Smooth muscle cell (in vitro differentiated cells): ENCODE results near the gene FGF1. TPM values are rescaled to one million over a fixed set of nuclear protein-coding genes. Genes with fewer than 3 reads are reported as not detected.
A peak's percentile ranks its signal among the peaks of the same experiment; 100 is the strongest.

ENCODE experiments used
- DNase-seq: peaks from one replicate; lab custom pipeline; 2025; ENCODE audit not compliant: unreplicated experiment; lab: John Stamatoyannopoulos, UW
- H2AFZ ChIP-seq: fragments of 200-600 bp; sonication (generic); 2 replicates; pipeline ENCODE4 v1.6.0; 2016; ENCODE audit warnings: antibody characterized with exemption, low read depth, mild to moderate bottlenecking
- H3F3A ChIP-seq: fragments of 200-600 bp; sonication (generic); 2 replicates; pipeline ENCODE4 v1.6.0; 2017; ENCODE audit warnings: antibody characterized with exemption, low read depth
- H3K27ac ChIP-seq: fragments of 200-600 bp; sonication (generic); 2 replicates; pipeline ENCODE4 v1.5.1; 2016; ENCODE audit warnings: low read depth, mild to moderate bottlenecking
- H3K27me3 ChIP-seq: fragments of 200-600 bp; sonication (generic); 2 replicates; pipeline ENCODE4 v1.6.1; 2016; ENCODE audit warnings: low read depth, mild to moderate bottlenecking
- H3K36me3 ChIP-seq: fragments of 200-600 bp; sonication (generic); 2 replicates; pipeline ENCODE4 v1.5.1; 2016; ENCODE audit warnings: low read depth
- H3K4me1 ChIP-seq: fragments of 200-600 bp; sonication (generic); 2 replicates; pipeline ENCODE4 v1.5.1; 2016; ENCODE audit warnings: low read depth
- H3K4me2 ChIP-seq: fragments of 200-600 bp; sonication (generic); 2 replicates; pipeline ENCODE4 v1.6.0; 2016; ENCODE audit warnings: mild to moderate bottlenecking
- H3K4me3 ChIP-seq: fragments of 200-600 bp; sonication (generic); 2 replicates; pipeline ENCODE4 v1.5.1; 2016; ENCODE audit warnings: mild to moderate bottlenecking
- H3K79me2 ChIP-seq: fragments of 200-600 bp; sonication (generic); 2 replicates; pipeline ENCODE4 v1.6.0; 2016; ENCODE audit warnings: low read depth, mild to moderate bottlenecking
- H3K9ac ChIP-seq: fragments of 200-600 bp; sonication (generic); 2 replicates; pipeline ENCODE4 v1.6.0; 2016; ENCODE audit warnings: low read depth
- H3K9me3 ChIP-seq: fragments of 200-600 bp; sonication (generic); replicated peaks from 2 replicates; pipeline ENCODE4 v1.5.1; 2016; ENCODE audit warnings: low read depth
- H4K20me1 ChIP-seq: fragments of 200-600 bp; sonication (generic); 2 replicates; pipeline ENCODE4 v1.6.0; 2016; ENCODE audit warnings: low read depth
- CTCF ChIP-seq: fragments of 200-600 bp; sonication (generic); IDR thresholded peaks from 2 replicates; pipeline ENCODE4 v1.5.1; 2017; ENCODE audit warnings: borderline replicate concordance, mild to moderate bottlenecking, antibody characterized with exemption; ENCODE audit not compliant: insufficient read depth, poor library complexity, severe bottlenecking
- WGBS: methylation state at CpG from one replicate; pipeline ENCODE4 v1.1.7; 2016; ENCODE audit warnings: low lambda C conversion rate; 5-methylcytosine and 5-hydroxymethylcytosine counted together
- polyA plus RNA-seq: library from polyadenylated mRNA; unstranded; fragments of >200 nt; fragmentation: Nextera tagmentation; extraction: Ambion mirVana; gene quantifications from 2 replicates; pipeline ENCODE4 v1.2.1, GENCODE V29; 2016
- total RNA-seq: library from RNA; depleted of rRNA; stranded (reverse); fragments of >200 nt; gene quantifications from 2 replicates; pipeline ENCODE4 v1.2.3, GENCODE V29; 2014

Gene FGF1
- total and polyA plus RNA-seq, 2 experiments from 2014 or later: 91.7 to 111 TPM

GRCh38 chr5:142592365-142592764 is 93.5 kb downstream of the FGF1 start:
- Histone ChIP-seq H3K36me3 (no peaks in the 10 kb centered on the region), H2AFZ (no peak overlapping the region), H3K79me2 (no peaks in the 10 kb centered on the region), H3K4me3 (no peak overlapping the region), H3K4me1 (peaks cover 8% of the 10 kb centered on the region), H3K9me3 (no peaks in the 10 kb centered on the region), H3K27ac (peak overlapping the region; percentile 8), H3K9ac (no peak overlapping the region), H3K27me3 (no peaks in the 10 kb centered on the region), H4K20me1 (no peaks in the 10 kb centered on the region), H3K4me2 (no peak overlapping the region), H3F3A (peaks cover 21% of the 10 kb centered on the region)
- DNase-seq: no peak
- no peak for TF ChIP-seq CTCF
- WGBS: 93% methylated on average over 4 of the region's 4 CpGs

- H3K9ac ChIP-seq: peak overlapping the region; percentile 58
- H3F3A ChIP-seq: peaks cover 21% of the 10 kb centered on the region
- H3K4me2 ChIP-seq: peak overlapping the region; percentile 49
- H3K79me2 ChIP-seq: no peaks in the 10 kb centered on the region
- H2AFZ ChIP-seq: no peak overlapping the region
- no peak overlapping the region for H3K4me3 ChIP-seq
- DNase-seq: no peak
- H3K9me3 ChIP-seq: no peaks in the 10 kb centered on the region
- peak overlapping the region; percentile 83 for H3K27ac ChIP-seq
- no peak for TF ChIP-seq CTCF
- no peaks in the 10 kb centered on the region for H4K20me1 ChIP-seq
- H3K36me3 ChIP-seq: no peaks in the 10 kb centered on the region
- H3K4me1 ChIP-seq: peaks cover 8% of the 10 kb centered on the region
- no peaks in the 10 kb centered on the region for H3K27me3 ChIP-seq
- 25% methylated on average over 4 of the region's 4 CpGs for WGBS
These were observed 95.2 kb downstream of the FGF1 start for GRCh38 chr5:142590451-142591231.

GRCh38 chr5:142589720-142590119 is 96.2 kb downstream of the FGF1 start:
- H2AFZ ChIP-seq: no peak overlapping the region
- no peak overlapping the region for H3K4me3 ChIP-seq
- no peaks in the 10 kb centered on the region for H3K9me3 ChIP-seq
- peak overlapping the region; percentile 83 for H3K27ac ChIP-seq
- no peaks in the 10 kb centered on the region for H4K20me1 ChIP-seq
- H3K79me2 ChIP-seq: no peaks in the 10 kb centered on the region
- peaks cover 21% of the 10 kb centered on the region for H3F3A ChIP-seq
- H3K27me3 ChIP-seq: no peaks in the 10 kb centered on the region
- no peak for TF ChIP-seq CTCF
- DNase-seq: no peak
- 100% methylated on average over 1 of the region's 1 CpG for WGBS
- H3K4me2 ChIP-seq: peak overlapping the region; percentile 49
- H3K36me3 ChIP-seq: no peaks in the 10 kb centered on the region
- H3K4me1 ChIP-seq: peaks cover 8% of the 10 kb centered on the region
- H3K9ac ChIP-seq: peak overlapping the region; percentile 16
